ENCODE data around the gene ARHGEF28. TPM values are rescaled to one million over a fixed set of nuclear protein-coding genes. Genes with fewer than 3 reads are reported as not detected.
A peak's percentile ranks its signal among the peaks of the same experiment; 100 is the strongest.

Gene ARHGEF28
- total and polyA plus RNA-seq, 2 of the 13 experiments (the other 11 are each of a cell fraction or from before 2014, with no cell fraction given): 17.4 to 34.1 TPM

GRCh38 chr5:73796164-73797131, 170.5 kb downstream of the ARHGEF28 start (continued):
- no peak for TF ChIP-seq THAP11 (CRISPR knock-in tag; IDR thresholded peaks at IDR 0.05)
- TF ChIP-seq ZNF614 (CRISPR knock-in tag; IDR thresholded peaks at IDR 0.05; ENCODE audit: borderline replicate concordance): no peak
- no peak for TF ChIP-seq ZNF33B (CRISPR knock-in tag; IDR thresholded peaks at IDR 0.05)
- TF ChIP-seq RARA (CRISPR knock-in tag; IDR thresholded peaks at IDR 0.05): peak; percentile 64
- TF ChIP-seq ISL2 (CRISPR knock-in tag; IDR thresholded peaks at IDR 0.05): peak; percentile 60; the same call in 1 of the 2 replicates
- TF ChIP-seq CEBPB (IDR thresholded peaks at IDR 0.05; ENCODE audit: borderline replicate concordance, low read depth, low read length): peak; percentile 76; the same call in 1 of the 2 replicates
- no peak for TF ChIP-seq TAF1 (CRISPR knock-in tag; IDR thresholded peaks at IDR 0.05)
- no peak for TF ChIP-seq KDM5B (CRISPR knock-in tag; IDR thresholded peaks at IDR 0.05; ENCODE audit: borderline replicate concordance)
- peak; percentile 86 for TF ChIP-seq ZNF644 (CRISPR knock-in tag; IDR thresholded peaks at IDR 0.05; ENCODE audit: low read depth)
- peak; percentile 20; the same call in 1 of the 2 replicates for TF ChIP-seq IKZF5 (CRISPR knock-in tag; IDR thresholded peaks at IDR 0.05)
- TF ChIP-seq KLF12 (CRISPR knock-in tag; IDR thresholded peaks at IDR 0.05; ENCODE audit: borderline replicate concordance): no peak
- no peak for TF ChIP-seq ZMYM4 (CRISPR knock-in tag; IDR thresholded peaks at IDR 0.05)
- peak; percentile 67 for TF ChIP-seq PAXIP1 (CRISPR knock-in tag; conservative IDR thresholded peaks at IDR 0.05)
- no peak for TF ChIP-seq MZF1 (CRISPR knock-in tag; IDR thresholded peaks at IDR 0.05; ENCODE audit: borderline replicate concordance)
- no peak for TF ChIP-seq PHF5A (CRISPR knock-in tag; IDR thresholded peaks at IDR 0.05; ENCODE audit: low read depth, unreplicated experiment)
- no peak for TF ChIP-seq SOX6 (IDR thresholded peaks at IDR 0.05)
- peak; percentile 37; the same call in 1 of the 2 replicates for TF ChIP-seq SOX6 (CRISPR knock-in tag; IDR thresholded peaks at IDR 0.05)
- TF ChIP-seq ATF4 (CRISPR knock-in tag; IDR thresholded peaks at IDR 0.05): peak in 1 of 2 experiments; percentile 96; a peak in 2 of 4 replicates
